ENCODE measurements around the gene KLHL33. TPM values are rescaled to one million over a fixed set of nuclear protein-coding genes. Genes with fewer than 3 reads are reported as not detected.

KLHL33 gene
- polyA plus RNA-seq, 2 of the 4 experiments (the other 2 are of a cell fraction) = not detected

DNA sequence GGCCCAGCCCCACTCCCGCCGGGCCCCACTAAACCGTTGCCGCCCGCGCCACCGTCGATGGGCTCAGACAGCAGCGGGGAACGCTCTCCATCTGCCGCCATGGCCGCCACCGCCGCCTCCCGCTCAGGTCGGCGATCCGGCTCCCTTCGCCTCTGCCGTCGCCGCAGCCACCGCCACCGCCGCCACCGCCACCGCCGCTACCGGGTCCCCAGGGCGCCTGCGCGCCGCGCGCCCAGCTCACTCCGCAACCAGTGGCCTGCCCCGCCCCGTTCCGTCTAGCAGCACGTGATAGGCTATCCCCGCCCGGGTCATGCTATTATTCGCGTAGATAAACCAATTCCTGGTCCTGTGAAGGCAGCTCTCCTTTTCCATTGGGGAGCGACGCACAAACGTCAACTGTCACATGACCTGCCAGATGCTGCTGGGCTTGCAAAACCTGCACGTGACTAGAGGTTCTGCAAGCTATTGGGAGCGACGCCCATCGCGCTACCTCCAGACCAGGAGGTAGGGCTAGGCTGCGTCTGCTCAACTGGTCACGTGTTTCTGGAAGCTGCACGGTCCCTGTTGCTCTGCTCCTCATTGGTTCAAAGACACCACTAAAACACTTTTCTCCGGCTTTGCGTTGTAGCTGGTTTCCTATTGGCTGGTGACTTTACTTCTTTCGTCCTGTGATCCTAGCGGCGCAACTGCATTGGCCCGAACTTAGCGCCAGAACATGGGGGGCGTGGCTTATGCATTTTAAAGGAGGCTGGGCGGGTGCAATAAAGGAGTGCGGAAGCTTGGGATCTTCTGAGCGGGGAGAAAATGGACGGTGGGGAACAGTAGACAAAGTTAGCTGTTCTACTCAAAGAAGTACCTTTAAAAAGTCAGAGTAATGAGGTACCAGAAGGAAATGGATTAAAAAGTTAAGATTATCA, 25.5 kb upstream of the KLHL33 start, which contains the start of gene PIP4P1 (continued):
- TF ChIP-seq, protein P1, sequence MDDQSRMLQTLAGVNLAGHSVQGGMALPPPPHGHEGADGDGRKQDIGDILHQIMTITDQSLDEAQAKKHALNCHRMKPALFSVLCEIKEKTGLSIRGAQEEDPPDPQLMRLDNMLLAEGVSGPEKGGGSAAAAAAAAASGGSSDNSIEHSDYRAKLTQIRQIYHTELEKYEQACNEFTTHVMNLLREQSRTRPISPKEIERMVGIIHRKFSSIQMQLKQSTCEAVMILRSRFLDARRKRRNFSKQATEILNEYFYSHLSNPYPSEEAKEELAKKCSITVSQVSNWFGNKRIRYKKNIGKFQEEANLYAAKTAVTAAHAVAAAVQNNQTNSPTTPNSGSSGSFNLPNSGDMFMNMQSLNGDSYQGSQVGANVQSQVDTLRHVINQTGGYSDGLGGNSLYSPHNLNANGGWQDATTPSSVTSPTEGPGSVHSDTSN (IDR thresholded peaks at IDR 0.05) = peak; percentile 78
- no peak for TF ChIP-seq KDM1A (IDR thresholded peaks at IDR 0.05; ENCODE audit: low read depth)
- TF ChIP-seq, protein P2, sequence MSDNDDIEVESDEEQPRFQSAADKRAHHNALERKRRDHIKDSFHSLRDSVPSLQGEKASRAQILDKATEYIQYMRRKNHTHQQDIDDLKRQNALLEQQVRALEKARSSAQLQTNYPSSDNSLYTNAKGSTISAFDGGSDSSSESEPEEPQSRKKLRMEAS (IDR thresholded peaks at IDR 0.05) = peak; percentile 96
- peak; percentile 66 to 68; a peak in 3 of 5 replicates for TF ChIP-seq JUN (IDR thresholded peaks at IDR 0.05)
- no peak for TF ChIP-seq RNF2 (IDR thresholded peaks at IDR 0.05; ENCODE audit: borderline replicate concordance, low read depth)
- peak; percentile 86; the same call in 1 of the 2 replicates for TF ChIP-seq HOXB13 (CRISPR knock-in tag; IDR thresholded peaks at IDR 0.05; ENCODE audit: low read depth)
- TF ChIP-seq, protein P3, sequence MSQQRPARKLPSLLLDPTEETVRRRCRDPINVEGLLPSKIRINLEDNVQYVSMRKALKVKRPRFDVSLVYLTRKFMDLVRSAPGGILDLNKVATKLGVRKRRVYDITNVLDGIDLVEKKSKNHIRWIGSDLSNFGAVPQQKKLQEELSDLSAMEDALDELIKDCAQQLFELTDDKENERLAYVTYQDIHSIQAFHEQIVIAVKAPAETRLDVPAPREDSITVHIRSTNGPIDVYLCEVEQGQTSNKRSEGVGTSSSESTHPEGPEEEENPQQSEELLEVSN (IDR thresholded peaks at IDR 0.05; ENCODE audit: borderline replicate concordance, low read depth) = peak; percentile 82
- peak; percentile 42; the same call in 1 of the 2 replicates for TF ChIP-seq FOSB (CRISPR knock-in tag; IDR thresholded peaks at IDR 0.05)
- TF ChIP-seq EHF (CRISPR knock-in tag; IDR thresholded peaks at IDR 0.05) = no peak
- TF ChIP-seq ESRRA (IDR thresholded peaks at IDR 0.05; ENCODE audit: borderline replicate concordance, low read length) = no peak
- no peak for TF ChIP-seq EHMT2 (IDR thresholded peaks at IDR 0.05; ENCODE audit: low read depth)
- TF ChIP-seq CHD2 (IDR thresholded peaks at IDR 0.05; ENCODE audit: low read length, partially characterized antibody) = peak; percentile 36
- TF ChIP-seq, protein P4, sequence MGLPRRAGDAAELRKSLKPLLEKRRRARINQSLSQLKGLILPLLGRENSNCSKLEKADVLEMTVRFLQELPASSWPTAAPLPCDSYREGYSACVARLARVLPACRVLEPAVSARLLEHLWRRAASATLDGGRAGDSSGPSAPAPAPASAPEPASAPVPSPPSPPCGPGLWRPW (IDR thresholded peaks at IDR 0.05) = no peak
- TF ChIP-seq, protein P5, sequence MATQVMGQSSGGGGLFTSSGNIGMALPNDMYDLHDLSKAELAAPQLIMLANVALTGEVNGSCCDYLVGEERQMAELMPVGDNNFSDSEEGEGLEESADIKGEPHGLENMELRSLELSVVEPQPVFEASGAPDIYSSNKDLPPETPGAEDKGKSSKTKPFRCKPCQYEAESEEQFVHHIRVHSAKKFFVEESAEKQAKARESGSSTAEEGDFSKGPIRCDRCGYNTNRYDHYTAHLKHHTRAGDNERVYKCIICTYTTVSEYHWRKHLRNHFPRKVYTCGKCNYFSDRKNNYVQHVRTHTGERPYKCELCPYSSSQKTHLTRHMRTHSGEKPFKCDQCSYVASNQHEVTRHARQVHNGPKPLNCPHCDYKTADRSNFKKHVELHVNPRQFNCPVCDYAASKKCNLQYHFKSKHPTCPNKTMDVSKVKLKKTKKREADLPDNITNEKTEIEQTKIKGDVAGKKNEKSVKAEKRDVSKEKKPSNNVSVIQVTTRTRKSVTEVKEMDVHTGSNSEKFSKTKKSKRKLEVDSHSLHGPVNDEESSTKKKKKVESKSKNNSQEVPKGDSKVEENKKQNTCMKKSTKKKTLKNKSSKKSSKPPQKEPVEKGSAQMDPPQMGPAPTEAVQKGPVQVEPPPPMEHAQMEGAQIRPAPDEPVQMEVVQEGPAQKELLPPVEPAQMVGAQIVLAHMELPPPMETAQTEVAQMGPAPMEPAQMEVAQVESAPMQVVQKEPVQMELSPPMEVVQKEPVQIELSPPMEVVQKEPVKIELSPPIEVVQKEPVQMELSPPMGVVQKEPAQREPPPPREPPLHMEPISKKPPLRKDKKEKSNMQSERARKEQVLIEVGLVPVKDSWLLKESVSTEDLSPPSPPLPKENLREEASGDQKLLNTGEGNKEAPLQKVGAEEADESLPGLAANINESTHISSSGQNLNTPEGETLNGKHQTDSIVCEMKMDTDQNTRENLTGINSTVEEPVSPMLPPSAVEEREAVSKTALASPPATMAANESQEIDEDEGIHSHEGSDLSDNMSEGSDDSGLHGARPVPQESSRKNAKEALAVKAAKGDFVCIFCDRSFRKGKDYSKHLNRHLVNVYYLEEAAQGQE (IDR thresholded peaks at IDR 0.05) = no peak
- TF ChIP-seq FOSL2 (IDR thresholded peaks at IDR 0.05) = no peak
- no peak for TF ChIP-seq FOSL2 (CRISPR knock-in tag; IDR thresholded peaks at IDR 0.05)
- TF ChIP-seq MYC (IDR thresholded peaks at IDR 0.05; ENCODE audit: borderline replicate concordance, low read length) = no peak
- TF ChIP-seq SMC3 (IDR thresholded peaks at IDR 0.05) = no peak
- 0 out of 2 replicates have a peak, but pooled peaks have one; percentile 57 for TF ChIP-seq FOXS1 (CRISPR knock-in tag; IDR thresholded peaks at IDR 0.05)
- no peak for TF ChIP-seq SREBF2 (IDR thresholded peaks at IDR 0.05)
- TF ChIP-seq, protein P6, sequence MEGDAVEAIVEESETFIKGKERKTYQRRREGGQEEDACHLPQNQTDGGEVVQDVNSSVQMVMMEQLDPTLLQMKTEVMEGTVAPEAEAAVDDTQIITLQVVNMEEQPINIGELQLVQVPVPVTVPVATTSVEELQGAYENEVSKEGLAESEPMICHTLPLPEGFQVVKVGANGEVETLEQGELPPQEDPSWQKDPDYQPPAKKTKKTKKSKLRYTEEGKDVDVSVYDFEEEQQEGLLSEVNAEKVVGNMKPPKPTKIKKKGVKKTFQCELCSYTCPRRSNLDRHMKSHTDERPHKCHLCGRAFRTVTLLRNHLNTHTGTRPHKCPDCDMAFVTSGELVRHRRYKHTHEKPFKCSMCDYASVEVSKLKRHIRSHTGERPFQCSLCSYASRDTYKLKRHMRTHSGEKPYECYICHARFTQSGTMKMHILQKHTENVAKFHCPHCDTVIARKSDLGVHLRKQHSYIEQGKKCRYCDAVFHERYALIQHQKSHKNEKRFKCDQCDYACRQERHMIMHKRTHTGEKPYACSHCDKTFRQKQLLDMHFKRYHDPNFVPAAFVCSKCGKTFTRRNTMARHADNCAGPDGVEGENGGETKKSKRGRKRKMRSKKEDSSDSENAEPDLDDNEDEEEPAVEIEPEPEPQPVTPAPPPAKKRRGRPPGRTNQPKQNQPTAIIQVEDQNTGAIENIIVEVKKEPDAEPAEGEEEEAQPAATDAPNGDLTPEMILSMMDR (IDR thresholded peaks at IDR 0.05) = no peak
- TF ChIP-seq PHF8 (IDR thresholded peaks at IDR 0.05; ENCODE audit: borderline replicate concordance, low read depth) = peak; percentile 75; the same call in 1 of the 2 replicates
